Neural cell (in vitro differentiated cells): ENCODE measurements around the gene C1QTNF9. TPM values are rescaled to one million over a fixed set of nuclear protein-coding genes. Genes with fewer than 3 reads are reported as not detected.
"Not testable (repeated sequence)": the region's sequence is repeated elsewhere in the genome, so short reads cannot be mapped to it uniquely, and the experiment has no call there.

ENCODE experiments used
- H2AFZ ChIP-seq: fragments of 200-600, 300-800 bp; sonication (generic), shearing (Covaris generic); 2 replicates; pipeline ENCODE4 v1.6.0; 2014; ENCODE audit warnings: low read depth, mild to moderate bottlenecking, antibody characterized with exemption, low read length, moderate library complexity
- H3F3A ChIP-seq: fragments of 200-600 bp; shearing (Covaris generic); 2 replicates; pipeline ENCODE4 v1.6.1; 2016; ENCODE audit warnings: mild to moderate bottlenecking, moderate library complexity, mixed read lengths, antibody characterized with exemption, low read length; ENCODE audit not compliant: insufficient read depth, poor library complexity, severe bottlenecking
- H3K27ac ChIP-seq: fragments of 200-600, 300-800 bp; sonication (generic), shearing (Covaris generic); 2 replicates; pipeline ENCODE4 v1.5.1; 2014; ENCODE audit warnings: mild to moderate bottlenecking, low read length, moderate library complexity
- H3K27me3 ChIP-seq: fragments of 300-800, 200-600 bp; sonication (generic), shearing (Covaris generic); 2 replicates; pipeline ENCODE4 v1.6.0; 2014; ENCODE audit warnings: mild to moderate bottlenecking, low read depth, low read length, moderate library complexity; ENCODE audit not compliant: insufficient read depth
- H3K36me3 ChIP-seq: fragments of 300-800, 200-600 bp; sonication (generic), shearing (Covaris generic); 2 replicates; pipeline ENCODE4 v1.5.1; 2014; ENCODE audit warnings: mild to moderate bottlenecking, antibody characterized with exemption, low read length, moderate library complexity; ENCODE audit not compliant: insufficient read depth
- H3K4me2 ChIP-seq: fragments of 300-800, 200-600 bp; sonication (generic), shearing (Covaris generic); 2 replicates; pipeline ENCODE4 v1.6.0; 2014; ENCODE audit warnings: mild to moderate bottlenecking, low read length
- H3K4me3 ChIP-seq: fragments of 300-800, 200-600 bp; sonication (generic), shearing (Covaris generic); 2 replicates; pipeline ENCODE4 v1.5.1; 2014; ENCODE audit warnings: mild to moderate bottlenecking, low read length, moderate library complexity
- H3K79me2 ChIP-seq: fragments of 200-600 bp; shearing (Covaris generic); replicated peaks from 2 replicates; pipeline ENCODE4 v1.6.0; 2014; ENCODE audit warnings: mild to moderate bottlenecking, low read length, moderate library complexity; ENCODE audit not compliant: insufficient read depth
- H3K9ac ChIP-seq: fragments of 300-800, 200-600 bp; sonication (generic), shearing (Covaris generic); 2 replicates; pipeline ENCODE4 v1.6.1; 2016; ENCODE audit warnings: mild to moderate bottlenecking, low read length, mixed read lengths
- H3K9me2 ChIP-seq: fragments of 200-600 bp; shearing (Covaris generic); 2 replicates; pipeline ENCODE4 v1.6.1; 2016; ENCODE audit warnings: mild to moderate bottlenecking, low read length, mixed read lengths; ENCODE audit not compliant: insufficient read depth
- H3K9me3 ChIP-seq: fragments of 200-600, 300-800 bp; sonication (generic), shearing (Covaris generic); 2 replicates; pipeline ENCODE4 v1.6.1; 2016; ENCODE audit warnings: mild to moderate bottlenecking, mixed run types, low read length, moderate library complexity, mixed read lengths
- H4K20me1 ChIP-seq: fragments of 200-600 bp; shearing (Covaris generic); 2 replicates; pipeline ENCODE4 v1.6.1; 2016; ENCODE audit warnings: mild to moderate bottlenecking, mixed run types; ENCODE audit not compliant: insufficient read depth
- EP300 ChIP-seq: fragments of 450-650 bp; conservative IDR thresholded peaks from 2 replicates; pipeline ENCODE4 v1.6.1; 2014; ENCODE audit warnings: antibody characterized with exemption, mild to moderate bottlenecking, moderate library complexity; ENCODE audit not compliant: poor library complexity, severe bottlenecking
- EZH2 ChIP-seq: fragments of 200-600, 300-800 bp; shearing (Covaris generic), sonication (generic); IDR thresholded peaks from 2 replicates; pipeline ENCODE4 v1.6.1; 2014; ENCODE audit warnings: antibody characterized with exemption, low read length, borderline replicate concordance, mild to moderate bottlenecking; ENCODE audit not compliant: insufficient read depth, poor library complexity, severe bottlenecking
- MXI1 ChIP-seq: fragments of 450-650 bp; conservative IDR thresholded peaks from 2 replicates; pipeline ENCODE4 v1.6.1; 2014; ENCODE audit warnings: antibody characterized with exemption, mild to moderate bottlenecking; ENCODE audit not compliant: poor library complexity, severe bottlenecking
- POLR2AphosphoS5 ChIP-seq: IDR thresholded peaks from 2 replicates; pipeline ENCODE4 v1.6.1; 2012
- RAD21 ChIP-seq: fragments of 450-650 bp; conservative IDR thresholded peaks from 2 replicates; pipeline ENCODE4 v1.6.1; 2014; ENCODE audit warnings: antibody characterized with exemption, mild to moderate bottlenecking, moderate library complexity
- SMC3 ChIP-seq: fragments of 450-650 bp; conservative IDR thresholded peaks from 2 replicates; pipeline ENCODE4 v1.6.1; 2014; ENCODE audit warnings: antibody characterized with exemption, mild to moderate bottlenecking, moderate library complexity; ENCODE audit not compliant: poor library complexity
- TAF1 ChIP-seq: IDR thresholded peaks from 2 replicates; pipeline ENCODE4 v1.6.1; 2012; ENCODE audit warnings: low read depth
- polyA plus RNA-seq: library from polyadenylated mRNA; depleted of rRNA; stranded (reverse); fragments of >200 nt; gene quantifications from 2 replicates; pipeline ENCODE4 v1.2.3, GENCODE V29; 2014
- TF ChIP-seq, protein P1 (sequence below): IDR thresholded peaks from 2 replicates; pipeline ENCODE4 v1.6.1; 2012; ENCODE audit warnings: borderline replicate concordance
- TF ChIP-seq, protein P2 (sequence below): fragments of 450-650 bp; IDR thresholded peaks from 2 replicates; pipeline ENCODE4 v1.5.1; 2014; ENCODE audit warnings: antibody characterized with exemption, mild to moderate bottlenecking, moderate library complexity; ENCODE audit not compliant: poor library complexity, severe bottlenecking

Gene C1QTNF9
- polyA plus RNA-seq, 1 donor from 2014 or later, result not detected

DNA sequence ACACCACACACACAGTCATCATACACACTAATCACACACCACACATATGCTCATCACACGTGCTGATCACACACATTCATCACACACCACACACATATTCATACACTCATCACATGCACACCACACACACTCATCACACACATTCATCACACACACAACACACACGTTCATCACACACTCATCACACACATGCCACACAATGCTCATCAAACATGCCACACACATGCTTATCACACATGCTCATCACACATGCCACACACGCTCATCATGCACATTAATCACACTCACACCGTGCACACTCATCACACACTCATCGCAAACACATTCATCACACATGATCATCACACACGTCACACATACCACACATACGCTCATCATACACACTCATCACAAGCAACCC lies 47.5 kb downstream of the C1QTNF9 start:
- TF ChIP-seq POLR2AphosphoS5, result no peak
- no peak for TF ChIP-seq MXI1
- no peak for TF ChIP-seq RAD21
- TF ChIP-seq, protein P1, sequence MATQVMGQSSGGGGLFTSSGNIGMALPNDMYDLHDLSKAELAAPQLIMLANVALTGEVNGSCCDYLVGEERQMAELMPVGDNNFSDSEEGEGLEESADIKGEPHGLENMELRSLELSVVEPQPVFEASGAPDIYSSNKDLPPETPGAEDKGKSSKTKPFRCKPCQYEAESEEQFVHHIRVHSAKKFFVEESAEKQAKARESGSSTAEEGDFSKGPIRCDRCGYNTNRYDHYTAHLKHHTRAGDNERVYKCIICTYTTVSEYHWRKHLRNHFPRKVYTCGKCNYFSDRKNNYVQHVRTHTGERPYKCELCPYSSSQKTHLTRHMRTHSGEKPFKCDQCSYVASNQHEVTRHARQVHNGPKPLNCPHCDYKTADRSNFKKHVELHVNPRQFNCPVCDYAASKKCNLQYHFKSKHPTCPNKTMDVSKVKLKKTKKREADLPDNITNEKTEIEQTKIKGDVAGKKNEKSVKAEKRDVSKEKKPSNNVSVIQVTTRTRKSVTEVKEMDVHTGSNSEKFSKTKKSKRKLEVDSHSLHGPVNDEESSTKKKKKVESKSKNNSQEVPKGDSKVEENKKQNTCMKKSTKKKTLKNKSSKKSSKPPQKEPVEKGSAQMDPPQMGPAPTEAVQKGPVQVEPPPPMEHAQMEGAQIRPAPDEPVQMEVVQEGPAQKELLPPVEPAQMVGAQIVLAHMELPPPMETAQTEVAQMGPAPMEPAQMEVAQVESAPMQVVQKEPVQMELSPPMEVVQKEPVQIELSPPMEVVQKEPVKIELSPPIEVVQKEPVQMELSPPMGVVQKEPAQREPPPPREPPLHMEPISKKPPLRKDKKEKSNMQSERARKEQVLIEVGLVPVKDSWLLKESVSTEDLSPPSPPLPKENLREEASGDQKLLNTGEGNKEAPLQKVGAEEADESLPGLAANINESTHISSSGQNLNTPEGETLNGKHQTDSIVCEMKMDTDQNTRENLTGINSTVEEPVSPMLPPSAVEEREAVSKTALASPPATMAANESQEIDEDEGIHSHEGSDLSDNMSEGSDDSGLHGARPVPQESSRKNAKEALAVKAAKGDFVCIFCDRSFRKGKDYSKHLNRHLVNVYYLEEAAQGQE, result no peak
- TF ChIP-seq EP300, result no peak
- TF ChIP-seq, protein P2, sequence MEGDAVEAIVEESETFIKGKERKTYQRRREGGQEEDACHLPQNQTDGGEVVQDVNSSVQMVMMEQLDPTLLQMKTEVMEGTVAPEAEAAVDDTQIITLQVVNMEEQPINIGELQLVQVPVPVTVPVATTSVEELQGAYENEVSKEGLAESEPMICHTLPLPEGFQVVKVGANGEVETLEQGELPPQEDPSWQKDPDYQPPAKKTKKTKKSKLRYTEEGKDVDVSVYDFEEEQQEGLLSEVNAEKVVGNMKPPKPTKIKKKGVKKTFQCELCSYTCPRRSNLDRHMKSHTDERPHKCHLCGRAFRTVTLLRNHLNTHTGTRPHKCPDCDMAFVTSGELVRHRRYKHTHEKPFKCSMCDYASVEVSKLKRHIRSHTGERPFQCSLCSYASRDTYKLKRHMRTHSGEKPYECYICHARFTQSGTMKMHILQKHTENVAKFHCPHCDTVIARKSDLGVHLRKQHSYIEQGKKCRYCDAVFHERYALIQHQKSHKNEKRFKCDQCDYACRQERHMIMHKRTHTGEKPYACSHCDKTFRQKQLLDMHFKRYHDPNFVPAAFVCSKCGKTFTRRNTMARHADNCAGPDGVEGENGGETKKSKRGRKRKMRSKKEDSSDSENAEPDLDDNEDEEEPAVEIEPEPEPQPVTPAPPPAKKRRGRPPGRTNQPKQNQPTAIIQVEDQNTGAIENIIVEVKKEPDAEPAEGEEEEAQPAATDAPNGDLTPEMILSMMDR, result no peak
- TF ChIP-seq TAF1, result no peak
- no peak for TF ChIP-seq SMC3
- TF ChIP-seq EZH2, result no peak
- no peaks in the 10 kb centered on the region for H3F3A ChIP-seq
- H3K9me3 ChIP-seq, result no peaks in the 10 kb centered on the region
- H2AFZ ChIP-seq, result no peak overlapping the region
- no peak overlapping the region for H3K9ac ChIP-seq
- H3K4me3 ChIP-seq, result no peak overlapping the region
- H4K20me1 ChIP-seq, result no peaks in the 10 kb centered on the region
- H3K79me2 ChIP-seq, result no peaks in the 10 kb centered on the region
- H3K9me2 ChIP-seq, result no peaks in the 10 kb centered on the region
- H3K36me3 ChIP-seq, result no peaks in the 10 kb centered on the region
- H3K27ac ChIP-seq, result no peak overlapping the region
- no peaks in the 10 kb centered on the region for H3K27me3 ChIP-seq
- H3K4me2 ChIP-seq, result no peak overlapping the region

DNA sequence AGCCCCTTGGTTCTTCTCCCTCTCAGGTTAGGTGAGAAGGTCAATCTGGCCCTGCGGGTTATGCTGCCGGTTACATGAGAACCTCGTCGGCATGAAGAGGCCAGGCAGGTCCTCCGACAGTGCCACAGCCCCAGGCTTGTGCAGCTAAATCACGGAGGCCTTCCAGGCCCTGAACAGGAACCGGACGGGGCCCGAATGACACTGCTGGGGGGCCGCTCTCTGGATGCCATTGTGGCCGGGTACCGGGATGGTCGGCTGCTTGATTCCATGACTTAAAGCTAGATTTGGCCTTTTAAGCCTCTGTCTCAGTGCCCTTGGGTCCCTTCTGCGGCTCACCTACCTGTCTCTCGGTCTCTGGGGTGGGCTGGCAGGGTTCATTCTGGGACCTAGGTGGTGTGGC lies 48.4 kb downstream of the C1QTNF9 start:
- Histone ChIP-seq H2AFZ (no peak overlapping the region), H3F3A (no peaks in the 10 kb centered on the region), H4K20me1 (no peaks in the 10 kb centered on the region), H3K36me3 (no peaks in the 10 kb centered on the region), H3K9me2 (no peaks in the 10 kb centered on the region), H3K27ac (no peak overlapping the region), H3K4me3 (no peak overlapping the region), H3K9ac (no peak overlapping the region), H3K27me3 (no peaks in the 10 kb centered on the region), H3K4me2 (no peak overlapping the region), H3K9me3 (no peaks in the 10 kb centered on the region), H3K79me2 (no peaks in the 10 kb centered on the region)
- TF ChIP-seq, protein P2, result no peak
- no peak for TF ChIP-seq POLR2AphosphoS5
- TF ChIP-seq EZH2, result no peak
- TF ChIP-seq RAD21, result no peak
- TF ChIP-seq TAF1, result no peak
- no peak for TF ChIP-seq EP300
- TF ChIP-seq SMC3, result no peak
- TF ChIP-seq, protein P1, result no peak
- TF ChIP-seq MXI1, result no peak

DNA sequence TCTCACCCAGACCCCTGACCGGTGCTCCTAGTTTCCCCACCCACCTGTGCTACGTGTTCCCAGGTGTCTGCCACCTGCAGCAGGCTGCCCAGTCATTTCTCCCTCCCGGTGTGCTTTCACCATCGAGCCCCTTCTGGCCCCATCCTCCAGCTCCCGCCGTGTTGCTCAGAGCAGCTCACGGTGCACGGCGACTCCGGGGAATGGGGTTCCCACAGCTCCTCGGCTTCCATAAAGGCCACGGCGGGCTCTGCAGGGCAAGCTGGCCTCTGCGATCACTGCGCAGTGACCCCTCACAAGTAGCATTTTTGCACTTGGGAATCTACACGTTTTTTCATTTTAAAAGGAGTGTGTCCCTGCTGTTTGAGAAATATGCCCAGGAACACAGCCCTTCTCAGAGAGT lies 49.5 kb downstream of the C1QTNF9 start:
- not testable (repeated sequence) for H3K27ac ChIP-seq, H3K9me2 ChIP-seq, H3K4me3 ChIP-seq, H4K20me1 ChIP-seq, H3K36me3 ChIP-seq, H2AFZ ChIP-seq, H3K9ac ChIP-seq, H3F3A ChIP-seq, H3K4me2 ChIP-seq, H3K9me3 ChIP-seq, H3K79me2 ChIP-seq, H3K27me3 ChIP-seq
